Epidermal melanocyte (primary cell): Measurements from ENCODE around the gene LAMA5.

Source experiments
- DNase-seq: peaks from one replicate; pipeline ENCODE4 v3.0.0; 2011; ENCODE audit warnings: low spot score; ENCODE audit not compliant: insufficient read length

The LAMA5 gene

GRCh38 chr20:62288535-62289105 is 78.5 kb downstream of the LAMA5 start:
- DNase-seq = no peak

DNA sequence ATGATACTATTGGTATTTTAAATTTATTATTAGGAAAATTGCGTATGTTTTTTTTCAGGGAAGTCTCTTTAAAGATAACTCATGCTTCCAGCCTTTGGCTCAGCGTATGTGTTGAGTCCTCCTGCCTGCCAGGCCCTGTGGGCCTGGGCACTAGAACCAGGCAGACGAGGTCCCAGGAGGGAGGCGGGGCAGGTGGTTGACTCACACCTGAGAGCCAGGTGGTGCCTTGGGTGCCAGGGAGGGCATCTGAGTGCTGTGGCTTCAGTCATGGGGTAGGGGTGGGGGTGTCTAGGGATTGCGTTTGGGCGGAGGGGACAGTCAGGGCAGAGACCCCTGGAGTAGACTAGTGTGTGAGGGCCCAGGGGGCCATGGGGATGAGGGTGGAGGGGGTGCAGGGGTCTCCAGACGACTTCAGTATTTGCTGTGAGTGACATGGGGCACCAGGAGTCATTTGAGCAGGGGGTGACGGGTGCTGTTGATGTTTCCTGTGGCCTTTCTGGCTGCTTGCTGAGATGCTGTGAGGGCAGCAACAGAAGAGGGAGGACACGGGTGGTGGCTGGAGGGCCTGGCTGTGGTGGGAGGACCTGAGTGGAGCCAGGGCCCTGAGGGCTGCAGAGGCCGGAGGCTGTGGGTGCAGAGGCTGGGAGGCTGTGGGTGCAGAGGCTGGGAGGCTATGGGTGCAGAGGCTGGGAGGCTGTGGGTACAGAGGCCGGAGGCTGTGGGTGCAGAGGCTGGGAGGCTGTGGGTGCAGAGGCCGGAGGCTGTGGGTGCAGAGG is 79.2 kb downstream of the LAMA5 start:
- DNase-seq = no peak

GRCh38 chr20:62287129-62287528 is 80.0 kb downstream of the LAMA5 start:
- DNase-seq = no peak

- no peak for DNase-seq
Measured at GRCh38 chr20:62286493-62287064, 80.5 kb downstream of the LAMA5 start.

- DNase-seq = no peak
Measured at GRCh38 chr20:62285722-62286121, 81.4 kb downstream of the LAMA5 start.

GRCh38 chr20:62285151-62285550 is 82.0 kb downstream of the LAMA5 start:
- DNase-seq = no peak

DNA sequence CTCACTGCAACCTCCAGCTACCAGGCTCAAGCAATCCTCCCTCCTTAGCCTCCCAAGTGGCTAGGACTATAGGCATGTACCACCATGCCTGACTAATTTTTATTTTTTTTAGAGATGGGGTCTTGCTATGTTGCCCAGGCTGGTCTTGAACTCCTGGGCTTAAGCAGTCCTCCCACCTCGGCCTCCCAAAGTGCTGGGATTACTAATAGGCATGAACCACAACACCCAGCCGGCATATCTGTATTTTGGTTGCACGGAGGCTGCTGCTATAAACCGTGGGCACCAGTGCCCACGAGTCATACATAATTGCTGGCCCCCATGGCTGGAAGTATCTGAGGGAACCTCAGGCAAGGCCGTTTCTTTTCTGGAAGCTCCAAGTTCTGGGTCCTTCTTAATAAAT is 82.7 kb downstream of the LAMA5 start:
- no peak for DNase-seq

DNA sequence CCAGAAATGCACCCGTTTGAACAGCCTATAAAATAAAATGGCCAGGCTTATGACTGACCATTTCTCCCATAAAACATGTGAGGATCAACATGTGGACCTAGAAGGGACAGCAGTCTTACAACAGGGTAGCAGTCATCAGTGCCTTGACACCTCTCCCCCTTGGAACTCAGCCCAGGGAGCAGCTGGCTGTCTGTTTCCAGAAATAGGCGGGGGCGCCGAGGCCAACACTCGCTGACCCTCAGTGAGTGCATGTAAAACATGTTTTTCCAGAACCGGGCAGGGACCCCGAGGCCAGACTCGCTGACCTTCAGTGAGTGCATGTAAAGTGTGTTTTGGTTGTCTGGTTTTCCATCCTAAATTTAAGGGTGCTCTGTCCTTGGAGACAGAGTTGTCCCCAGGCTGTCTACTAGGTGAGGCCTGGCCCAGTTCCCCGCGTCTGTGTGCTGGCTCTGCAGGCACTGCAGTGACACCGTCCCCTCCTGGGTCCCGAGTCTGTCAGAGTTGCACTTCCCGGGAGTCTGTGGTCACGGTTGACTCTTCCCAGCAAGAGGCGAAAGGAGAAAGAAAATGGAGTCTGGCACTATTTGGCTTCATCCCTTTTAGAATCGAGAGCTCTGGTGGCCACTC is 84.1 kb downstream of the LAMA5 start:
- DNase-seq = no peak

- DNase-seq = no peak
Measured at GRCh38 chr20:62282103-62282502, 85.0 kb downstream of the LAMA5 start.

DNA sequence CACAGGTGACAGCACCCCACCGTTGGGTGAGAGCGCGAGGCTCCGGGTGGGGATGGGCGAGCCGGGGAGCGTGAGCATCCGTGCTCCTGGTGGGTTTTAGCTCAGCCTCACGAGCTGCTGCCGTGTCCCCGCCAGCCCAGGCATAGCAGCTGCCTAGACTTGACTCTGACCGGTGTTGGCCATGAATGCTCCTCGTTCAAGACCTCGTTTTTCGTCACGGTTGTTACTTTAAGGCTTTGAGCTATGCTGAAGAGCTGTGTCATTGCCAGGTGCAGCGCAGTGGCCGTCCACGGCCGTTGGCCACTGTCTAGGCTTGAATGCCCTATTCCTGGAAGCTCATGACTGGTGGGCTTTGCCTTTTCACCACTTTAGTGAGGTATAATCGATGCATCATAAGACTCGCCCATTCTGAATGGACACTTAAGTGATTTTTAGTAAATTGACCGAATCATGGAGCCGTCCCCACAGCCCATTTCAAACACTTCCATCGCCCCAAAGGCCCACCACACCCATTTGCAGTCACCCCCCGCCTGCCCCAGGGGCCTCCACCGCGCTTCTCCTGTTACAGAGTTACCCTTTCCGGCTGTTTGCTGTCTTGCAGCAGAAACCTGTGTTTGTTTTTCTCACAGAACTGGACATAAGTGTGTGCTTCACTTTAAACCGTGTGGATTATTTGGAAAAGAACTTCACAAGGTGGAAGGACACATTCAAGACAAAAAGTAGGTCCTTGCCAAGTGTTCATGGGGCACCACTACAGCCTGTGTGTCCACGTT is 85.8 kb downstream of the LAMA5 start:
- DNase-seq = no peak

DNA sequence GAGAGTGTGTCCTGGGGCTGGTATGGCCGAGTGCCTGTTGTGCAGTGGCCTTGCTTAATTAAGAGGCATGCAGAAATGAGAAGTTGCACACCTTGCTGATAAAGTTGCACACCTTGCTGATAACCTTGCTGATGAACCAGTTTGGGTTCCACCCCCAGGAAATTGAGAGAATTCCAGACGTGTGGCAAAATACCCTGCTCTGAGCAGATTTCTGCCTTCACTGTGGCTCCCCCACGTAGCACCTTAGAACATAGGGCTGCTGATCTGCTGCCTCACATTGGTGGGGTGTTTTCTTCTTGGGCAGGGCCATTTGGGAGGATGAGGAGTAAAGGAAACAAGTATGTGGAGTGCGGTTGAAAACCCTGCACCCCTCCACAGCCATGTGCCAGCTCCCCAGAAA is 86.8 kb downstream of the LAMA5 start:
- no peak for DNase-seq

- no peak for DNase-seq
Measured at GRCh38 chr20:62277253-62277652, 89.9 kb downstream of the LAMA5 start.

GRCh38 chr20:62276439-62276838 is 90.7 kb downstream of the LAMA5 start:
- no peak for DNase-seq

DNA sequence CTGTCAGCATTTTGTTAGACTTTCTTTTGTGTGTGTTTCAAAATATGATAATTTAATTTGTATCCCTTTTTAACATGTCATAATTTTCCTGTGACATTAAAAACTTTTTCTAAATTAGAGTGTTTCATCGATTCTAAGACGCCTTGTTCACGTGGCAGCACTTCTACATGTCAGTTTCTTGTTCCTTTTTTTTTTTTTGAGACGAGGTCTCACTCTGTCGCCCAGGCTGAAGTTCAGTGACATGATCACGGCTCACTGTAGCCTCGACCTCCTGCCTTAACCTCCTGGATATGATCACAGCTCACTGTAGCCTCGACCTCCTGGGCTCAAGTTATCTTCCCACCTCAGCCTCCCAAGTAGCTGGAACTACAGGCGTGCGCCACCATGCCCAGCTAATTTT is 91.9 kb downstream of the LAMA5 start:
- DNase-seq = no peak

DNA sequence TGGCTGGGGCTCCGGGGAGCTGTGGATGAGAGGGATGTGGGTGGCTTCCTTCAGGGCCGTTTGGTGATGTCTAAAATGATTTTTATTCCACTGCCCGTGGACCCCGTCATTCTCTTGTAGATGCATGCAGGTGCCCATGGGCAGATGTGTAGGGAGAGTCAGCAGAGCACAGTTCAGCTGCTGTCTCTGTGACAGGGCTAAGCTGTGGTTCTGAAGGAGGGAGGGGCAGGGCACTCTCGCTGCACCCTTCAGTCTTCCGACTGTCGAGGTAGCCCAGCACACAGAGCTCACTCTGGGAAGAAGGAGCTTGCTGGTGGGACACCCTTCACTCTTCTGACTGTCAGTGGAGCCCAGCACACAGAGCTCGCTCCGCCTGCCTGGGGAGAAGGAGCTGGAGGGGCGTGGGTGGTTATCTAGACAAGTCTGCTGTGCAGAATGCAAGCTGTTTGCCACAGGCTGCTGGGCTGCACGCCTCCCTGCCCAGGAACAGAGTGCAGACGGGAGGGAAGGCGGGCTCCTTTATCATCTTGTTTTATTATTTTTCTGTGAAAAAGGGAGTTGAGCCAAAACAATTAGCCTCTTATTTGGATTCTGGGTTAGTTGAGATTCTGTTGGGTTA is 92.7 kb downstream of the LAMA5 start:
- DNase-seq = no peak

GRCh38 chr20:62273416-62273815 is 93.7 kb downstream of the LAMA5 start:
- DNase-seq = no peak

- DNase-seq = no peak
Measured at GRCh38 chr20:62272200-62272599, 94.9 kb downstream of the LAMA5 start.

GRCh38 chr20:62269871-62270270 is 97.2 kb downstream of the LAMA5 start:
- no peak for DNase-seq

DNA sequence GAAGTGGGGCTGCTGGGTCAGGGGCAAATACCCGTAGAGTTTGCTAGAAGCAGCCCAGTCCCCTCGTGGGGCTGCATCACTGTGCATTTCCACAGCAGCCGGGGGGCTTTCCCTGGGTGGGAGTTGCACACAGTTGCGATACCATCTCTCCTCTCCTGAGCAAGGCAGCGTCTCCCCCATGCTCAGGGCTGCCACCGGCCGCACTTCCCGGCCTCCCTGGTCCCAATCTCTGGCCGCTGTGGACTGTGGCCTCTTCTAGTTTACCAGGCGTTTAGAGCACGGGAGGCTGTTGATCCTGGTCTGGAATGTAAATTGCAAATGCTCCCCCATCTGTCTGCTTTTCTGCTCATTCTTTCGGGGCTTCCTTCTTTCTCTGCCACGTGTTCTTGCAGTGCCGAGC is 97.7 kb downstream of the LAMA5 start:
- DNase-seq = no peak

DNA sequence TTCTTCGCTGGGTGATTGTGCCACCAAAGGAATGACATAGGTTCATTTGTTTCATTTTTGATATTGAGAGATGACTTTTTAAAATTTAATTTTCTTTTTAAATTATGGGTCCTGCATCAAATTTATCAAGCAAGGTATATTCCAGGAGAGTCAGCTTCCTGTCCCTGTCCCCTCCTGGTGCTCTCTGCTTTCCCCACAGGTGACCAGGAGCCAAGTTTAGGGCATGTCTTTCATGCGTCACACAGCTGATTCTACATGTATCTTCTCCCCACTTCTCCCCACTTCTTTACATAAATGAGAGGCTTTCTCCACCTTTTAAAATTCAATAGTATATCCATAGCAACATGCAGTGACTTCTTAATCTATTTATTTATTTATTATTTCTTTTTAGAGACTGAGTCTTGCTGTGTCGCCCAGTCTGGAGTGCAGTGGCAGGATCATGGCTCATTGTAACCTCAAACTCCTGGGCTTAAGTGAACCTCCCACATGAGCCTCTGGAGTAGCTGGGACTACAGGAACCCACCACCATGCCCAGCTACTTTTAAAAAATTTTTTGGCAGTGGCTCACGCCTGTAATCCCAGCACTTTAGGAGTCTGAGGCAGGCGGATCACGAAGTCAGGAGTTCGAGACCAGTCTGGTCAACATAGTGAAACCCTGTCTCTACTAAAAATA is 98.7 kb downstream of the LAMA5 start:
- no peak for DNase-seq

DNA sequence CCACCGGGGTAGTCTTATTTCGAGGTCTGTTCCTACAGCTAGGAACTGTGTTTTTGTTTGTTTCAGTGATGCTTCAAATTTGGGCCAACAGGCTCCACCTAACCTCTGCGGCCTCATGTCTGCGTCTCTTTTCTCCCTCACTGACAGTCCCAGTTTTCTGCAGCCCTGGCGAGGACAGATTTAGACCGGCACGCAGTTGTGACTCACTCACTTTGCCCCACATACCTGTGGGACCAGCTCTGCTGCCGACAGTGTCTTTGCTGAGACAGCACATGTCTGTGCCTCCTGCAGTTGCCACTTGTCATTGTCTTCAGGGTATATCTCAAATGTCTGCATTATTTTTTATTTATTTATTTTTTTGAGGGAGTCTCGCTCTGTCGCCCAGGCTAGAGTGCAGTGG is 99.6 kb downstream of the LAMA5 start:
- DNase-seq = no peak
